Measurements from ENCODE around the gene ZNF236.

ZNF236 gene

DNA sequence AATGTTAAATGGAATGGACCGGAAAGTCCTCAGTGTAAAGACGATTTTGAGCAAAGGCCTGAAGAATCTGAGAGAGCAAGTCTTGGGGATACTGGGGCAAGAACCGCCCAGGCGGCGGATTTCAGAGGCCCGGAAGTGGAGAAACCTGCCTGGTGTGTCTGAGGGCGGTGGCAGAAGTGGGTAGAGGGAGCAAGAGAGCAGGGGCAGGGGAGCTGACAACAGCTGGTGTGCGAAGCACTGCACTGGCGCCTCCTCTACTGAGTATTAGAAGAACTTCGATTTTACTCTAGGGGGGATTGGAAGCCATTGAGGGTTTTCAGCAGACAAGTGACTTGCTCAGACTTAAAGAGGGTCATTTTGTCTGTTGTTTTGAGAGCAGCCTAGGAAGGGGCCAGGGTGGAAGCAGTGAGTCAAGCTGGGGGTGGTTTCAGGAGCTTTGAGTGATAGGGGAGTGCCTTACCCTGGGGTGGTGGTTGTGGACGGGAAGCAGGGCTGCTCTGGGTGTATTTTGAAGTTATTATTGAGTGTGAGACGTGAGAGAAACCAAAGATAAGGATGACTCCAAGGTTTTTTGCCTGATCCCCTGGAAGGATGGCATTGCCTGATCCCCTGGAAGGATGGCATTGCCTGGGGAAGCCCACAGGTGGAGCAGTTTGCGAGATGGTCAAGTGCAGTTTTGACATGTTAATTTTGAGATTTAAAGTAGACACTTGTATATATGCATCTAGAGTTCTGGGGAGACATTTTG is 52.5 kb downstream of the ZNF236 start:
- TF ChIP-seq, protein P1, sequence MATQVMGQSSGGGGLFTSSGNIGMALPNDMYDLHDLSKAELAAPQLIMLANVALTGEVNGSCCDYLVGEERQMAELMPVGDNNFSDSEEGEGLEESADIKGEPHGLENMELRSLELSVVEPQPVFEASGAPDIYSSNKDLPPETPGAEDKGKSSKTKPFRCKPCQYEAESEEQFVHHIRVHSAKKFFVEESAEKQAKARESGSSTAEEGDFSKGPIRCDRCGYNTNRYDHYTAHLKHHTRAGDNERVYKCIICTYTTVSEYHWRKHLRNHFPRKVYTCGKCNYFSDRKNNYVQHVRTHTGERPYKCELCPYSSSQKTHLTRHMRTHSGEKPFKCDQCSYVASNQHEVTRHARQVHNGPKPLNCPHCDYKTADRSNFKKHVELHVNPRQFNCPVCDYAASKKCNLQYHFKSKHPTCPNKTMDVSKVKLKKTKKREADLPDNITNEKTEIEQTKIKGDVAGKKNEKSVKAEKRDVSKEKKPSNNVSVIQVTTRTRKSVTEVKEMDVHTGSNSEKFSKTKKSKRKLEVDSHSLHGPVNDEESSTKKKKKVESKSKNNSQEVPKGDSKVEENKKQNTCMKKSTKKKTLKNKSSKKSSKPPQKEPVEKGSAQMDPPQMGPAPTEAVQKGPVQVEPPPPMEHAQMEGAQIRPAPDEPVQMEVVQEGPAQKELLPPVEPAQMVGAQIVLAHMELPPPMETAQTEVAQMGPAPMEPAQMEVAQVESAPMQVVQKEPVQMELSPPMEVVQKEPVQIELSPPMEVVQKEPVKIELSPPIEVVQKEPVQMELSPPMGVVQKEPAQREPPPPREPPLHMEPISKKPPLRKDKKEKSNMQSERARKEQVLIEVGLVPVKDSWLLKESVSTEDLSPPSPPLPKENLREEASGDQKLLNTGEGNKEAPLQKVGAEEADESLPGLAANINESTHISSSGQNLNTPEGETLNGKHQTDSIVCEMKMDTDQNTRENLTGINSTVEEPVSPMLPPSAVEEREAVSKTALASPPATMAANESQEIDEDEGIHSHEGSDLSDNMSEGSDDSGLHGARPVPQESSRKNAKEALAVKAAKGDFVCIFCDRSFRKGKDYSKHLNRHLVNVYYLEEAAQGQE (IDR thresholded peaks at IDR 0.05; ENCODE audit: insufficient read depth in 1 of 2, low read depth in 2 of 2, low read length in 2 of 2): no peak
- no peak for TF ChIP-seq TAF1 (IDR thresholded peaks at IDR 0.05; ENCODE audit: borderline replicate concordance, insufficient read depth, low read length)
- no peak for TF ChIP-seq FOXP2 (optimal IDR thresholded peaks at IDR 0.05; ENCODE audit: borderline replicate concordance, extremely low read depth, extremely low read length, insufficient read depth)
- TF ChIP-seq POLR2AphosphoS5 (IDR thresholded peaks at IDR 0.05; ENCODE audit: low read depth, low read length): no peak
- TF ChIP-seq SIN3A (IDR thresholded peaks at IDR 0.05; ENCODE audit: borderline replicate concordance, insufficient read depth, low read length): no peak

DNA sequence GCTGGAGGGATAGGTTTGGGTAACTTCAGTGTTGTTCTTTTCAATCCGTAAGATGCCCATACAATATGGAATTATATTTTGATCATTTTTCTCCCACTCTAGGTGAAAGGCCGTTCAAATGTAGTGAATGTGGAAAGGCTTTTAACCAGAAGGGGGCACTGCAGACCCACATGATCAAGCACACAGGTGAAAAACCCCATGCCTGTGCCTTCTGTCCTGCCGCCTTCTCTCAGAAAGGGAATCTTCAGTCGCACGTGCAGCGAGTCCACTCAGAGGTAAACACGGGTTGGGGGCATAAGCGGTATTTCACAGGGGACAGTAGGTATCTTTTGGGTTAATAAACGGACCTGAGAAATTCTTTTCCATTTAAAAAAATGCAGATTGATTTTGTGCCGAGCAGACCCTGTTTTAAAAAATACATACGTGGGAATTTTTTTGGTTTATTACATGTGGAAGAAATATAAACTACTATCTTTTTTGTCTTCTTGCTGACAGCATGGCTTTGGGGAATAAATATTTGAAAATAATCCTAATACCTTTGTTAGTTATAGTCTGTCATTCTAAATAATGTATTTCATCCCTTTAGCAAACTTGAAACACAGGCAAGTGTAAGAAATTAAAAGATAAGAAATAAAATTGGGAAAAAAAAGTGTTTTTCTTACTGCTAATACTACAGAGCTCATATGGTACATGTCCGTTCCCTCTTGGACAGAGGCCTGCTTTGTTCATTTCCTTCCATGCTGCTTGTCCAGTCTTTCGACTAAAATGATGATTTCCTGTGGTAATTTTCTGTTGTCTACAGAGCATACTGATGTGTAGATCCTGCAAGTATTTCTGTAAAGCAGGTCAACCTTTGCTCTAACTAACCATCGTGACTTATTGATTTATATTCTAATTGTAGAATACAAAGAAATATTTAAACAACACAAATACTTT is 53.3 kb downstream of the ZNF236 start:
- TF ChIP-seq SIN3A (IDR thresholded peaks at IDR 0.05; ENCODE audit: borderline replicate concordance, insufficient read depth, low read length) (no peak), POLR2AphosphoS5 (IDR thresholded peaks at IDR 0.05; ENCODE audit: low read depth, low read length) (no peak), FOXP2 (optimal IDR thresholded peaks at IDR 0.05; ENCODE audit: borderline replicate concordance, extremely low read depth, extremely low read length, insufficient read depth) (no peak), TAF1 (IDR thresholded peaks at IDR 0.05; ENCODE audit: borderline replicate concordance, insufficient read depth, low read length) (no peak)
- TF ChIP-seq, protein P1 (IDR thresholded peaks at IDR 0.05; ENCODE audit: insufficient read depth in 1 of 2, low read depth in 2 of 2, low read length in 2 of 2): no peak

DNA sequence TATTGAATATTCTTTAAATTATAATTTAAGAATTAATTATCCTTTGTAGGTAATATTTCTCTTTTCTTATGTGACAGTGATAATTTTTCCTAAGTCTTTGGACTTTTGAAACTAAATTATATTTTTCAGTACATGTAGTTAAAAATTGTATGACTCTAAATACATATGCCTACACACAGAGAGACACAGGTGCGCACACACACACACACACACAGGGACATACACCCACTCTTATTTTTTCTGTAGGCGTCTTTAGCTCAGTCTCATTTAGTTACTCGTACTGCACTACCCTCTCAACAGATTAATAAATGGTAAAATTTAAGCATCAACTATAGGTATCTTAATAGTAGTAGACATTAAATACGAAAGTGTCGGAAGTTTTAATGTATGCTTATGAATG is 56.1 kb downstream of the ZNF236 start:
- TF ChIP-seq SIN3A (IDR thresholded peaks at IDR 0.05; ENCODE audit: borderline replicate concordance, insufficient read depth, low read length) (no peak), TAF1 (IDR thresholded peaks at IDR 0.05; ENCODE audit: borderline replicate concordance, insufficient read depth, low read length) (no peak), FOXP2 (optimal IDR thresholded peaks at IDR 0.05; ENCODE audit: borderline replicate concordance, extremely low read depth, extremely low read length, insufficient read depth) (no peak), POLR2AphosphoS5 (IDR thresholded peaks at IDR 0.05; ENCODE audit: low read depth, low read length) (no peak)
- TF ChIP-seq, protein P1 (IDR thresholded peaks at IDR 0.05; ENCODE audit: insufficient read depth in 1 of 2, low read depth in 2 of 2, low read length in 2 of 2): no peak

DNA sequence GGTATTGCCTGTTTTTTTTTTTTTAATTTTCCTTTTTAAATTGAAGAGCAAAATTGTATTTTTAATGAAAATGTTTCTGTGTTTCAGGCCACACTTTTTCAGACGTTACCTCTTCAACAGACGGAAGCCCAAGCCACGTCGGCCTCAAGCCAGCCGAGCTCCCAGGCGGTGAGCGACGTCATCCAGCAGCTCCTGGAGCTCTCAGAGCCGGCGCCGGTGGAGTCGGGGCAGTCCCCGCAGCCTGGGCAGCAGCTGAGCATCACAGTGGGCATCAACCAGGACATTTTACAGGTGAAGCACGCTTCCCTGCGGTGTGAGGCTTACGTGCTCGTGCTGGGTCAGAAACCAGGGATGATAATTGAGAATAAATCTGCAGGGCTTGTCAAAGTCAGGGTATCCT is 57.7 kb downstream of the ZNF236 start:
- TF ChIP-seq POLR2AphosphoS5 (IDR thresholded peaks at IDR 0.05; ENCODE audit: low read depth, low read length) (no peak), SIN3A (IDR thresholded peaks at IDR 0.05; ENCODE audit: borderline replicate concordance, insufficient read depth, low read length) (no peak), FOXP2 (optimal IDR thresholded peaks at IDR 0.05; ENCODE audit: borderline replicate concordance, extremely low read depth, extremely low read length, insufficient read depth) (no peak), TAF1 (IDR thresholded peaks at IDR 0.05; ENCODE audit: borderline replicate concordance, insufficient read depth, low read length) (no peak)
- TF ChIP-seq, protein P1 (IDR thresholded peaks at IDR 0.05; ENCODE audit: insufficient read depth in 1 of 2, low read depth in 2 of 2, low read length in 2 of 2): no peak
